ENCODE data around the gene RYR3.

The RYR3 gene

GRCh38 chr15:33329457-33329856 is 18.7 kb downstream of the RYR3 start:
- no peak for DNase-seq
- Histone ChIP-seq H3K4me1 (no peaks in the 10 kb centered on the region), H3K27me3 (no peaks in the 10 kb centered on the region), H3K36me3 (no peaks in the 10 kb centered on the region), H3K27ac (no peak overlapping the region), H3K4me3 (no peak overlapping the region), H3K9me3 (no peaks in the 10 kb centered on the region)
- TF ChIP-seq CTCF (IDR thresholded peaks at IDR 0.05), result no peak
- intact Hi-C loops (cut with DNase I; ENCODE audit: low total_unique reads), result no loop called here

DNA sequence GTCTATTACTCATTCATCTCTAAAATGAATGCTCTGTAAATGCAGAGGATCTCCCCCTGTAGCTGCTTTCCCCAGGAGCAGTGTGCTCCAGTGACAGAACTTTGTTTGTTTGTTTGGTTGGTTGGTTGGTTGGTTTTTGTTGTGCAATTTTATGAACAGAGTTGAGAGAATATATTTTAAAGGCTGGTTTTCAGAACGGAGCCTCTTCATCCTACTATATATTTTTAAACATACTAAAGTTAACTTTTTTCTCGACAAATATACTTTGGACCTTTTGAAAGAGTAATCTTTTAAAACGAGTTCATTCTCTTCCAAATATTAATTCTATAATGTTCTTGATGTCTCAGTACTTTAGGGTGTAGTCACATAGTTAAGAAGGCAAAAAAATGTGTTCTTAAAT is 20.2 kb downstream of the RYR3 start:
- Histone ChIP-seq H3K9me3 (no peaks in the 10 kb centered on the region), H3K27ac (no peak overlapping the region), H3K4me1 (no peaks in the 10 kb centered on the region), H3K4me3 (no peak overlapping the region), H3K27me3 (no peaks in the 10 kb centered on the region), H3K36me3 (no peaks in the 10 kb centered on the region)
- no peak for DNase-seq
- intact Hi-C loops (cut with DNase I; ENCODE audit: low total_unique reads), result no loop called here
- TF ChIP-seq CTCF (IDR thresholded peaks at IDR 0.05), result no peak

GRCh38 chr15:33341953-33342352 is 31.2 kb downstream of the RYR3 start:
- intact Hi-C loops (cut with DNase I; ENCODE audit: low total_unique reads), result no loop called here
- Histone ChIP-seq H3K36me3 (no peaks in the 10 kb centered on the region), H3K4me1 (no peaks in the 10 kb centered on the region), H3K4me3 (no peak overlapping the region), H3K27me3 (no peaks in the 10 kb centered on the region), H3K27ac (no peak overlapping the region), H3K9me3 (peaks cover 0 to 7% (median 4%) of the 10 kb centered on the region in 3 donors)
- TF ChIP-seq CTCF (IDR thresholded peaks at IDR 0.05), result no peak
- no peak for DNase-seq

DNA sequence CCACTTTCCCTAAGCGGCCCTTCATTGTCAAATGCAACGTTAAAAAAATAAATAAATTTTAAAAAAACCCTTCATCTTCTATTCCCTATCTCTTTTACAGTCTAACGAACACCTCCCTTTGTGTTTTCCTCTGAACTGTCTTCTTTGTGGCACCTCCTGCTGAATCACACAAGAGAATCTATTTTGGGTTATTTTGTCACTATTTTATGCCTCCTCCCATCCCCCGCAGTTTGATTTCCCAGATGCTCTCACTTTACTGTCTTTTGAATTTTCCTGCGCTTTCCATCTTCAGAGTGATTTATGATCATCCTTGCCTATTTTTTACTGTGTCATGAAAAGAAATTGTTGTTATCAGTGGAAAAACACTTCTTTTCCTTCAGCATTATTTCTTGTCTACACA is 32.5 kb downstream of the RYR3 start:
- no peak for DNase-seq
- no peak overlapping the region for H3K4me3 ChIP-seq
- H3K4me1 ChIP-seq, result no peaks in the 10 kb centered on the region
- intact Hi-C loops (cut with DNase I; ENCODE audit: low total_unique reads), result no loop called here
- H3K27ac ChIP-seq, result no peak overlapping the region
- H3K36me3 ChIP-seq, result no peaks in the 10 kb centered on the region
- no peak for TF ChIP-seq CTCF (IDR thresholded peaks at IDR 0.05)
- H3K27me3 ChIP-seq, result no peaks in the 10 kb centered on the region
- H3K9me3 ChIP-seq, result peaks cover 0 to 7% (median 4%) of the 10 kb centered on the region in 3 donors

DNA sequence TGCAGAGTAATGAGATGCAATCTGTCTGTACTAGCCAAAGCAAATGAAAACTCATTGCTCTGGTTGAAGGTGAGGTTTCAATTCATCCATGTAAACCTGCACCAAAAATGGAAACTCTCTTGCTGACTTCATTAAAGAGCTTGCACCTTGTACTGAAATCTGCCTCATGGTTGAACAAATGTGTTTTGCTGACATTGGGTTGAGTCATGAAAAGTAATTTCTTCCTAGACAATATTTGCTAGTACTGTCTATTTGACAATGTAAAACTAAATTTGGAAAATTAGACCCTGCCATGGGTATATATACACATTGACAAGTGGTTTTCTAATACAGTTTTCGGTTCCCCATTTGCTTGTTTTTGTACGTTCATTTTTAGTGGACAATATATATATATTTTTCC is 33.3 kb downstream of the RYR3 start:
- DNase-seq, result no peak
- Histone ChIP-seq H3K9me3 (peaks cover 0 to 7% (median 4%) of the 10 kb centered on the region in 3 donors), H3K27ac (no peak overlapping the region), H3K4me1 (no peaks in the 10 kb centered on the region), H3K27me3 (no peaks in the 10 kb centered on the region), H3K4me3 (no peak overlapping the region), H3K36me3 (no peaks in the 10 kb centered on the region)
- no peak for TF ChIP-seq CTCF (IDR thresholded peaks at IDR 0.05)
- intact Hi-C loops (cut with DNase I; ENCODE audit: low total_unique reads), result no loop called here

DNA sequence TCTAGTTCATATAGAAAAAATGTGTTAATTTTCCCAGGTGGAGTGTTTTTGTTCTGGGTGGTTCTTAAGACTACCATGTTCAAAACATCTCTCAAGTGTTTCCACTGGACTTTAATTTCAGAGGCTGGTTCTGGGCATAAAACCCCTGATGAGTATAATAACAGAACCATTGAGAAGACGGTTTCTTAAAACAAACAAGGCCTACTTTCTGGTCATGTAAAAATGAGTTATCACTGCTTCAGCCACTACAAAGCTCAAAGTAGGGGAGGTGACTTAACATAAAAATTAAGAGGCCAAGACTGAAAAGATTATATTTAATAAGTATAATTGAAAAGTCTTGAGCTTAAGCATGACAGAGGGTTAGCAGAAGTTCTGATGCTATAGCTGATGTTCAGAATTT is 33.8 kb downstream of the RYR3 start:
- intact Hi-C loops (cut with DNase I; ENCODE audit: low total_unique reads), result no loop called here
- Histone ChIP-seq H3K27me3 (no peaks in the 10 kb centered on the region), H3K9me3 (peaks cover 0 to 7% (median 4%) of the 10 kb centered on the region in 3 donors), H3K4me1 (no peaks in the 10 kb centered on the region), H3K36me3 (no peaks in the 10 kb centered on the region), H3K4me3 (no peak overlapping the region), H3K27ac (no peak overlapping the region)
- no peak for TF ChIP-seq CTCF (IDR thresholded peaks at IDR 0.05)
- no peak for DNase-seq

All from tibial artery (tissue), 4 donors.